DLD1 (cell line): Measurements from ENCODE around the gene SRRM5.
"Not testable (repeated sequence)": the region's sequence is repeated elsewhere in the genome, so short reads cannot be mapped to it uniquely, and the experiment has no call there.

Experiments used
- in situ Hi-C: cut with HindIII; loops from 2 replicates; pipeline ENCODE4 v1.10.0; 2017; ENCODE audit warnings: low sequenced_read_pairs

Gene SRRM5

GRCh38 chr19:43612374-43612773 is 486 bp downstream of the SRRM5 start:
- in situ Hi-C loops, result no loop called here

GRCh38 chr19:43616306-43616705 is 4.4 kb downstream of the SRRM5 start:
- in situ Hi-C loops, result no loop called here

GRCh38 chr19:43616954-43617353 is 5.1 kb downstream of the SRRM5 start:
- in situ Hi-C loops, result no loop called here

GRCh38 chr19:43618921-43619261 is 7.0 kb downstream of the SRRM5 start:
- in situ Hi-C loops, result no loop called here

DNA sequence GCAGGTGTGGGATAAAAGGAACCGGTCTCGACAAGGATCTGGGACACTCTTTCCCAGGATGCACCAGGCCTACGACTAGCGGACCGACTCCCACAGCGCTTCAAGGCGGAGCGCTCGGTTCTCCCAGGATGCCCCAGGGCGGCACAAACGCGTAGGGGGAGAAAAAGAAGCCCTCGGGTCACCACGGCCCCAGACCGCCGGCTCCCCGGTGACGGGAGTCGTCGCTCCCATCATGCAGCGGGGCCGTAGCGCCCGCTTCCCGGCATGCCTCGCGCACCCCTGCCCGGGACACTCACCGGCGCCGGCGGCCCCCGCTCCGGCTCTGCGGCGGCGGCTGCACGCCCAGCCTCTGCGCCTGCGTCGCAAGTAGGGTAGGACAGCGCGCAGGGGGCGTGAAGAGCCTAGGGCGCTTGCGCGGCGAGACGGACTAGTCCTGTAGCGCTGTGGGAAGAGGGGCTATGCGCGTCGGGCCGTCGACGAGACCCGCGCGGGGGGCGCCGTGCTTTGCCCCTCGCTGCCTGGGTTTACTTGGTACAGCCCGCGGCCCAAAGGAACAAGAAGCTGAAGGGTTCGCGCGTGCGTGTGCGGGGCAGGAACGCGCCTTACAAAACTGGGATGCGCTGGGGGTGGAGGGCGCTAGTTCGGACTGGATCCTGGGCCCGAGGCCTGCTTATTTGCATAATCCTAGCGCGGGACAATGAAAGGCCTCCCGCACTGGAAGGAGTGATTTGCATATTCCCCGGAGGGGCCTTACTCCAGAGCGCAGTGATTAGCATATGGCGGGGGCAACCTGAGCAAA is 7.6 kb downstream of the SRRM5 start, which contains the start of gene ZNF428:
Gene ZNF428 (minus strand): TSS at position 368 of the 799 bp plus-strand sequence. CDS start 5,325 bp downstream, outside the sequence.
- in situ Hi-C loops, result no loop called here

- in situ Hi-C loops, result no loop called here
Measured at GRCh38 chr19:43620061-43621001, 8.4 kb downstream of the SRRM5 start.

- in situ Hi-C loops, result no loop called here
Measured at GRCh38 chr19:43622070-43622469, 10.2 kb downstream of the SRRM5 start.

- in situ Hi-C loops, result no loop called here
Measured at GRCh38 chr19:43622956-43623355, 11.1 kb downstream of the SRRM5 start.

DNA sequence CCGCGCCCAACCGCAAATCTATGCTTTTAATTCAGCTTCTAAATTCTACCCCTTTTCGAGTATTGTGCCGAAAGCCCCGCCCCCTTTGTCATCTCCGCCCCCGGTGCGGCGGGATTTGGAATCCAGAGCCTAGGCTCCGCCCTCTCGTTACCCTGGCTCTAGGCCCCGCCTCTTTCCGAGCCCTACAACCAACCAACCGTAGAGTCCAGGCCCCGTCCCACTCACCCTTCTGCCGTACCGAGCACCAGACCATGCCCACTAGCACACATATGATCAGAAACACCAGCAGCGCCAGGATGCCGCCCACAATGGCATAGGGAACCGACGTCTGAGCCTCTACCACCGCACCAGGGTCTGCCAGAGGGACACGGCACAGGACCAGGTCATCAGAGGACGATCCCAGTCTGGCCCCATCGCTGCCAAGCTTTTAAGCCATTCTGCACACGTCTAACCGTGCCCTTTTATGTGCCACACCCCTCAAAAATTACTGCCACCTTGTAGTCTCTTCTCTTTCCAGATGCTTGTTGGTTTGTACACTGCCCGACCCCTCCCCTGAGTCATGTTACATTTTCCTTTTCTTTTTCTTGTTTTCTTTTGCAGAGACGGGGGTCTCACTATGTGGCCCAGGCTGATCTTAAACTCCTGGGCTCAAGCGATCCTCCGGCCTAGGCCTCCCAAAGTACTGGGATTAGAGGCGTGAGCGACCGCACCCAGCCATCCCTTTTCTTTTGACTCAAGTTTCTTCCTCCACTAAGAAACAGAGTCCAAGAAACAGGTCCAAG is 12.2 kb downstream of the SRRM5 start:
- in situ Hi-C loops, result no loop called here

- in situ Hi-C loops, result no loop called here
Measured at GRCh38 chr19:43624933-43625332, 13.0 kb downstream of the SRRM5 start.

DNA sequence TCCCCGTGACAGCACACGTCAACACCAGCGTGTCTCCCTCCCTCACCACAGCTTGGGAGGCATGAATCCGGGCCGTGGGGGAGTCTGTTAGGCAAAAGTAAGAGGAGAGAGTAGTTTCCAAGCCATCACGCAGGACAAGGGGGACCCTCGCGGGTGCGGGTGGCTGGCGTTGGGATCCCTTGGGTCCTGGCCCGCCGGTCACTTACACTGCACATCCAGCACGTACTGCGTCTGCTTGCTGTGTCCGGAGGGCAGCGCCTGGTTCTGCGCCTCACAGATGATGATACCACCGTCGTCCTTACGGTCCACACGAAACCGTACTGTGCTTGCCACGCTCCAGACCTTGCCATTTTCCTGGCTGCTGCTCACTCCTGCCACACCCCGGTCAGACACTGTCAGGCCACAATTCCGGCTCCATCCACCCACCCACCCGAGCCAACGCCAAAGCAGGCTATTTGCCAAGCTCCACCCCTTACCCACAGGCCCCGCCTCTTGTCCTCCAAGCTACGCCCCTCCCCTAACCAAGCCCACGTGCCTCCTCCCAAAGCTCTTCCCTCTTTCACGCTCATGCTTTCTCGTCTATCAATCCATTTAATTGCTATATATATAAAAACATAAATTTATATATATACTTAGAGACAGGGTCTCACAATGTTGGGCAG is 14.2 kb downstream of the SRRM5 start:
- in situ Hi-C loops, result no loop called here

GRCh38 chr19:43626838-43627237 is 14.9 kb downstream of the SRRM5 start:
- in situ Hi-C loops, result no loop called here

GRCh38 chr19:43628646-43629326 is 16.9 kb downstream of the SRRM5 start:
- in situ Hi-C loops, result no loop called here

DNA sequence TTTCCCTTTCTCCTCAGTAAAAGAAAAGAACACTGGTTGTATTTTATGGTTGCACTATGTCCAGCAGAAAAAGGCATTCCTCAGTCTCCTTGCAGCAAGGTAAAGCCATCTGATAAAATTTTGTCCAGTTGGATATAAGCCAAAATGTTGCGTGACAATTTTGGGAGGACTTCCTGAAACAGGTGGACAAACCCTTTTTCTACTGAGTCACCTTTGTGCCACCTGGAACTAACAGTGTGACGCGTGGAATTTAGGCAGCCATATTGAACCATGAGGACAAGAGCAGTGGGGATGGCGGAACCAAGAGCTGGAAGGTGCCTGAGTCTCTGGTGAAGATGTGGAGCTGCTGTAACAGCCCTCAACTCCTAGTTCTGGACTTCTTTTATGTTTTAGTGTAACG is 19.6 kb downstream of the SRRM5 start:
- in situ Hi-C loops, result no loop called here

DNA sequence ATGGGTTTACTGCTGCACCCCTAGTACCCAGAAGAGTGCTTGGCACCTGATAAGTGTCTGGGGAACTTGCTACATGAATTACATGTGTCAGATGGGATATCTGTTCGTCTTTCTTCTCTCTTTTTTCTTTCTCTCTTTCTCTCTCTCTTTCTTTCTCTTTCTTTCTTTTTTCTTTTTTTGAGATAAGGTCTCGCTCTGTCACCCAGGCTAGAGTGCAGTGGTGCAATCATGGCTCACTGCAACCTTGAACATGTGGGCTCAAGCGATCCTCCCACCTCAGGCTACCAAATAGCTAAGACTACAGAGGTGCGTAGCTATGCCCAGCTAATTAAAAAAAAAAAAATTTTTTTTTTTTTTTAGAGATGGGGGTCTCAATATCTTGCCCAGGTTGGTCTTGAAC is 21.6 kb downstream of the SRRM5 start:
- in situ Hi-C loops, result no loop called here

DNA sequence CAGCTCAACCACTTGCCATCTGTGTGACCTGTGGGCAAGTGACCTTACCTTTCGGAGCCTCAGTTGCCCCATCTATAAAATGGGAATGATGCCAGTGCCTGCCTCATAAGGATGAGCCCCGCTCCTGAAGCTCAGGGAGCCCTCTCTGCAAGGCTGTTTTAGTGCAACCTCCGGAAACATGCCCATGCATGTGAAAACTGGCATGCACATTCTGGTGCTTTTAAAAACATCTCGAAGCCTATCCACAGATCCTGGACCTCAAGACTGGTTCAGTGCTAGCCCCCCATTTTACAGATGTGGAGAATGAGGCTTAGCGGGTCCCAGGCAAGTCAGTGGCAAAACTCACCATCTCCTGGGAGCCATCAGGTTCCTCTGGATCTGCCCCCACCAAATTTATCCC is 22.2 kb downstream of the SRRM5 start:
- in situ Hi-C loops, result no loop called here

- in situ Hi-C loops, result no loop called here
Measured at GRCh38 chr19:43634506-43634871, 22.6 kb downstream of the SRRM5 start.

DNA sequence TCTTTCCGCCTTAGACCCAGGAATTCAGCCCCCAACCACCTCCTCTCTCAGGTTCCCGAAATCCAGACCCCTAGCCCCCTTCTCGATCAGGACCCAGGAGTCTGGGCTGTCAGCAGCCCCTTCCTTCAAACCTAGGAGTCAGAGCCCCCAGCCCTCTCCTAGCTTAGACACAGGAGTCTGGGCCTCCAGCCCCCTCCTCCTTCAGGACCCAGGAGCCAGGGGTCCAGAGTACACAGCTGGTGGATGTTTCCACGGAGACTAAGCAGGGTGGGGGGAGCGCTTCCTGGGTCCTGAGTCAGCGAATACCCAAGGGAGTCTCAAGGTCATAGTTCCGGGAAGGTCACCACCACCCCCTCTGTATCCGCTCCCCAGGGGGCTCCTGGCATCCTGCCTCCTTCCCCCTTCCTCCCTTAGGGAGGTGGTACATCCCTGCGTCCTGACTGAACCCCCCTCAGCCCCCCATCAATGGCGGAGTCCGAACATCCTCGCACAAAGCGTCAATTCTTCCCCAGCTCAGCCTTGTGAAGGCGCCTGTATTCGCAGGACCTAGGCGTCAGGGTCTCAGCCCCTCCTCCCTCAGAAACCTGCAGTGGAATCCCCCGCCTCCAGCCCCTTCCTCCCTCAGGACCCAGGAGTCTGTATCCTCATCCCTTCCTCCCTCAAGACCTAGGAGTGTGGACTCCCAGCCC is 23.1 kb downstream of the SRRM5 start:
- in situ Hi-C loops, result no loop called here

- in situ Hi-C loops, result not testable (repeated sequence)
Measured at GRCh38 chr19:43635561-43635940, 23.7 kb downstream of the SRRM5 start.
